Panc1 (cell line): ENCODE measurements around the gene CCDC178.

Experiments used
- CTCF ChIP-seq: fragments of 450-650 bp; IDR thresholded peaks from 2 replicates; pipeline ENCODE4 v1.5.1; 2017; ENCODE audit warnings: mild to moderate bottlenecking
- REST ChIP-seq, 2 experiments: IDR thresholded peaks; 2 replicates each; pipeline ENCODE4 v1.6.1; 2011 to 2012; ENCODE audit warnings: low read depth in 2 of 2, control low read depth in 1 of 2, low read length in 1 of 2, mild to moderate bottlenecking in 1 of 2, moderate library complexity in 1 of 2; ENCODE audit not compliant: insufficient read depth in 1 of 2

- TF ChIP-seq CTCF = no peak
- no peak for TF ChIP-seq REST (IDR thresholded peaks at IDR 0.05; ENCODE audit: insufficient read depth in 1 of 2, low read depth in 2 of 2, low read length in 1 of 2)
These were observed 4.2 kb upstream of the CCDC178 start for GRCh38 chr18:33444709-33445108.
